Ovary (tissue), 9 donors: ENCODE measurements around the gene DIP2C. TPM values are rescaled to one million over a fixed set of nuclear protein-coding genes. Genes with fewer than 3 reads are reported as not detected.
"Not testable (repeated sequence)": the region's sequence is repeated elsewhere in the genome, so short reads cannot be mapped to it uniquely, and the experiment has no call there.

Experiments
- DNase-seq, 5 donors: peaks; one replicate each; pipeline ENCODE4 v3.0.0-alpha.2; 2019 to 2020
- H3K27ac ChIP-seq, 2 donors: fragments of 200-600 bp; one replicate each; pipeline versions ENCODE4 v1.5.1 to v1.8.0; 2019 to 2022
- H3K27me3 ChIP-seq: fragments of 200-600 bp; one replicate; pipeline ENCODE4 v1.8.0; 2022
- H3K36me3 ChIP-seq: fragments of 200-600 bp; sonication (generic); one replicate; pipeline ENCODE4 v1.5.1; 2019
- H3K4me1 ChIP-seq: one replicate; pipeline ENCODE4 v1.8.1; 2013; ENCODE audit warnings: mild to moderate bottlenecking, moderate library complexity; ENCODE audit not compliant: insufficient read depth
- H3K4me3 ChIP-seq: fragments of 200-600 bp; sonication (generic); one replicate; pipeline ENCODE4 v1.5.1; 2017
- H3K9me3 ChIP-seq, 2 donors: fragments of 200-600 bp in 1 of 2; sonication (generic) in 1 of 2; one replicate each; pipeline versions ENCODE4 v1.5.1 to v1.8.1; 2013 to 2019; ENCODE audit warnings: mild to moderate bottlenecking in 1 of 2, moderate library complexity in 1 of 2
- CTCF ChIP-seq, 3 donors: fragments of 450-650 bp in 2 of 3; fragments of 200-600 bp in 1 of 3; IDR thresholded peaks; one replicate each; pipeline versions ENCODE4 v1.5.1 to v1.8.0; 2016 to 2022; ENCODE audit warnings: antibody characterized with exemption in 3 of 3, mild to moderate bottlenecking in 1 of 3
- EP300 ChIP-seq: sonication (generic); formaldehyde crosslinking; IDR thresholded peaks from one replicate; pipeline ENCODE4 v1.6.1; 2017; ENCODE audit warnings: antibody characterized with exemption
- POLR2A ChIP-seq: fragments of 450-650 bp; IDR thresholded peaks from one replicate; pipeline ENCODE4 v1.6.1; 2017; ENCODE audit warnings: antibody characterized with exemption, mild to moderate bottlenecking, moderate library complexity
- WGBS, 3 donors: extraction: QIAGEN DNeasy Blood & Tissue Kit in 1 of 3; methylation state at CpG; one replicate each; pipeline versions ENCODE4 v1.1.5 to v1.1.7; 2013 to 2017; 5-methylcytosine and 5-hydroxymethylcytosine counted together
- intact Hi-C, 4 donors: fragments of 100-400 bp; cut with DNase I; formaldehyde crosslinking; loops; one replicate each; pipeline versions ENCODE4 v1.11.0 to v1.15.1; 2022 to 2023
- polyA plus RNA-seq, 2 donors: library from polyadenylated mRNA; stranded (reverse); fragments of 200-250 nt in 1 of 2; fragments of 350-450 nt in 1 of 2; fragmentation: Illumina TruSeq in 1 of 2; extraction: RNeasy Lipid Tissue Mini Kit (QIAGEN cat#74804) in 1 of 2; gene quantifications; one replicate each; pipeline ENCODE4 v1.2.3, GENCODE V29; 2013 to 2014
- total RNA-seq, 7 donors: library from RNA; depleted of rRNA in 2 of 7; stranded (reverse); fragments of >200 nt in 2 of 7; fragmentation: NEBNext Ultra II Directional in 3 of 7; extraction: Animal tissue kit (Norgen Biotek cat#: 25700) in 3 of 7; gene quantifications; one replicate each; pipeline versions ENCODE4 v1.1.0 to v1.2.4, GENCODE V29; 2016 to 2023
- donor health status: DM: no; HTN: no; CAD: no; lungs with moderate emphysema.
- donor health status: DM: no; HTN: no; CAD: no.
- donor health status: Bipolar disorder and iron deficiency.
- donor health status: DM: yes; HTN: yes; CAD: no.
- donor health status: DM: no; HTN: no; CAD: no.
- donor health status: DM: yes; HTN: yes; CAD: no.

The DIP2C gene
- total and polyA plus RNA-seq, 9 donors = 10.1 to 29.4 (median 22.2) TPM

- DNase-seq = no peak
- TF ChIP-seq CTCF (IDR thresholded peaks at IDR 0.05) (no peak), POLR2A (no peak), EP300 (no peak)
- intact Hi-C loops = no loop called here
- H3K36me3 ChIP-seq = no peaks in the 10 kb centered on the region
- H3K27me3 ChIP-seq = no peaks in the 10 kb centered on the region
- WGBS, 3 donors = 93 to 96% (median 95%) methylated on average over 23 of the region's 23 CpGs
- H3K9me3 ChIP-seq = no peaks in the 10 kb centered on the region
- H3K4me3 ChIP-seq = no peak overlapping the region
- no peak overlapping the region for H3K27ac ChIP-seq
- H3K4me1 ChIP-seq = peaks cover 5% of the 10 kb centered on the region
These were observed 209.0 kb downstream of the DIP2C start for GRCh38 chr10:480498-480927.

- H3K4me1 ChIP-seq, H3K36me3 ChIP-seq, H3K9me3 ChIP-seq, H3K27ac ChIP-seq, H3K4me3 ChIP-seq, H3K27me3 ChIP-seq, DNase-seq, intact Hi-C loops: not testable (repeated sequence)
- 93 to 98% (median 96%) methylated on average over 33 of the region's 33 CpGs for WGBS, 3 donors
These were observed 209.6 kb downstream of the DIP2C start for GRCh38 chr10:479706-480497.

- 93 to 94% (median 94%) methylated on average over 21 of the region's 21 CpGs for WGBS, 3 donors
- Histone ChIP-seq H3K36me3 (no peaks in the 10 kb centered on the region), H3K27me3 (no peaks in the 10 kb centered on the region), H3K4me1 (peaks cover 3% of the 10 kb centered on the region), H3K27ac (no peak overlapping the region), H3K4me3 (no peak overlapping the region), H3K9me3 (no peaks in the 10 kb centered on the region)
- TF ChIP-seq CTCF (IDR thresholded peaks at IDR 0.05) (no peak), EP300 (no peak)
- intact Hi-C loops = no loop called here
- no peak for DNase-seq
These were observed 210.8 kb downstream of the DIP2C start for GRCh38 chr10:478471-479245.

DNA sequence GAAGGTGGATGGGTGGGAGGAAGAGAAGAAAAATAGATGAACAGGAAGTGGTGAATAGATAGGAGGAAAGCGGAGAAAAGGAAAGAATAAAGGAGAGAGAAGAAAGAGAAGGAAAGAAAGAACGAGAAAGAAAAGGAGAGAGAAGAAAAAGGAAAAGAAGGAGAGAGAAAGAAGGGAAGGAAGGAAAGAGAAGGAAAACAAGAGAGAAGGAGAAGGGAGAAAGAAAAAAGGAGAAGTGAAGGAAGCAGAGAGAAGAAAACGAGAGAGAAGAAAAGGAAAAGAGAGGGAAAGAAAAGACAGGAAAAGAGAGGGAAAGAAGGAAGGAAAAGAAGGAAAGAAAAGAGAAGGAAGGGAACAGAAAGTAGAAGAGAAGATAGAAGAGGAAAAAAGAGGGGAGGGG, 211.8 kb downstream of the DIP2C start:
- Histone ChIP-seq H3K4me3 (no peak overlapping the region), H3K36me3 (no peaks in the 10 kb centered on the region), H3K9me3 (no peaks in the 10 kb centered on the region), H3K27me3 (no peaks in the 10 kb centered on the region), H3K4me1 (peaks cover 3% of the 10 kb centered on the region), H3K27ac (no peak overlapping the region)
- intact Hi-C loops = no loop called here
- WGBS, 3 donors = 94 to 97% (median 96%) methylated on average over 3 of the region's 3 CpGs
- TF ChIP-seq EP300 = no peak
- TF ChIP-seq CTCF (IDR thresholded peaks at IDR 0.05) = no peak
- no peak for TF ChIP-seq POLR2A
- DNase-seq = no peak

GRCh38 chr10:476455-476780, 213.1 kb downstream of the DIP2C start:
- no peak for TF ChIP-seq CTCF (IDR thresholded peaks at IDR 0.05)
- intact Hi-C loops = no loop called here
- 88 to 97% (median 96%) methylated on average over 6 of the region's 6 CpGs for WGBS, 3 donors
- Histone ChIP-seq H3K27ac (no peak overlapping the region), H3K36me3 (no peaks in the 10 kb centered on the region), H3K4me3 (no peak overlapping the region), H3K9me3 (no peaks in the 10 kb centered on the region), H3K27me3 (no peaks in the 10 kb centered on the region), H3K4me1 (peaks cover 3% of the 10 kb centered on the region)
- no peak for DNase-seq
